ENCODE measurements around the gene PLD5.

DNA sequence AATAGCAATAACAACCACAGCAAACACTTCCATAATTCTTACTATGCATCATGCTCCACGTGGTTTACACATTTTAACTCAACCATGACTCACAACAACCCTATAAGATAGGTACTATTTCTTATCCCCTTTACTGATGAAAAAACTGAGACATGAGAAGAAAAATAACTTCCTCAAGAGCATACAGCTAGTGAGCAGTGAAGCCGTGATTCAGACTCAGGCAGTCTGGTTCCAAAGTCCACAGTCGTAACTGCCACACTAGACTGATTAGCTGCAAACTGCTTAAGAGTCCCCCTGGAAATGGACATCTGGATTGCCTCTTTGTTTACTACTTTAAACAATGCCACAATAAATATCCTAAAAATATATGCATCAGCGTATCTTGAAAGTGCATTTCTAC lies 55.7 kb downstream of the PLD5 start:
- no peak for TF ChIP-seq POLR2A (IDR thresholded peaks at IDR 0.05; ENCODE audit: low read depth, low read length)
- TF ChIP-seq POLR2AphosphoS5 (IDR thresholded peaks at IDR 0.05; ENCODE audit: low read depth, low read length), result no peak
- no peak for TF ChIP-seq PAX5 (IDR thresholded peaks at IDR 0.05; ENCODE audit: insufficient read depth, low read length, severe bottlenecking)
- TF ChIP-seq POU2F2 (IDR thresholded peaks at IDR 0.05; ENCODE audit: low read depth, low read length), result no peak
- no peak for TF ChIP-seq TAF1 (IDR thresholded peaks at IDR 0.05; ENCODE audit: low read depth, low read length)
- no peak for TF ChIP-seq SPI1 (IDR thresholded peaks at IDR 0.05; ENCODE audit: low read depth, low read length)

Measured in GM12891 (cell line).